ENCODE results near the gene AMOT. TPM values are rescaled to one million over a fixed set of nuclear protein-coding genes. Genes with fewer than 3 reads are reported as not detected.

The AMOT gene
- total and polyA plus RNA-seq, 2 experiments from 2014 or later = 2.1 to 5.4 TPM

GRCh38 chrX:112841114-112841819 lies 636 bp upstream of the AMOT start:
- peaks cover 4% of the 10 kb centered on the region; the same call in 1 of the 2 replicates for H3K4me1 ChIP-seq (ENCODE audit: insufficient read depth)
- Mint-ChIP-seq H3K27ac (peak overlapping the region; percentile 94), H3K9me3 (peaks cover 4% of the 10 kb centered on the region), H3K4me1 (peaks cover 15% of the 10 kb centered on the region), H3K36me3 (ENCODE audit: low read depth) (no peaks in the 10 kb centered on the region), H3K4me3 (peak overlapping the region; percentile 94), H3K27me3 (ENCODE audit: insufficient read depth, low read depth, poor library complexity) (peaks cover 15% of the 10 kb centered on the region)
- peak overlapping the region; percentile 97 for H2AFZ ChIP-seq
- peak overlapping the region; percentile 80 for H3K4me2 ChIP-seq
- peak overlapping the region; percentile 76 for H3K4me3 ChIP-seq
- DNase-seq (ENCODE audit: low spot score) (peak; percentile 86), ATAC-seq (peak; percentile 86)
- H3K27me3 ChIP-seq (ENCODE audit: insufficient read depth) = peaks cover 28% of the 10 kb centered on the region
- H3K79me2 ChIP-seq (replicated peaks; ENCODE audit: insufficient read depth) = no peaks in the 10 kb centered on the region
- H3F3A ChIP-seq (replicated peaks; ENCODE audit: low read depth) = no peaks in the 10 kb centered on the region
- no peak overlapping the region for H3K27ac ChIP-seq (ENCODE audit: low read depth)
- no peaks in the 10 kb centered on the region for H3K9me2 ChIP-seq (ENCODE audit: insufficient read depth)
- no peaks in the 10 kb centered on the region for H3K36me3 ChIP-seq (ENCODE audit: insufficient read depth)
- TF ChIP-seq CREB1 (CRISPR knock-in tag; IDR thresholded peaks at IDR 0.05; ENCODE audit: low read depth) = no peak
- 0 out of 2 replicates have a peak, but pooled peaks have one; percentile 2 for TF ChIP-seq POLR2AphosphoS5 (IDR thresholded peaks at IDR 0.05; ENCODE audit: low read depth)
- TF ChIP-seq REST (IDR thresholded peaks at IDR 0.05; ENCODE audit: unreplicated experiment) = no peak
- no peak for TF ChIP-seq EZH2phosphoT487 (IDR thresholded peaks at IDR 0.05; ENCODE audit: unreplicated experiment)
- no peak for TF ChIP-seq ETS1 (IDR thresholded peaks at IDR 0.05)
- TF ChIP-seq STAT1 (IDR thresholded peaks at IDR 0.05; ENCODE audit: unreplicated experiment) = no peak
- TF ChIP-seq CTCF (conservative IDR thresholded peaks at IDR 0.05; ENCODE audit: low read depth in 2 of 2) = no peak
- TF ChIP-seq JUNB (IDR thresholded peaks at IDR 0.05; ENCODE audit: unreplicated experiment) = no peak
- TF ChIP-seq ZNF114 (CRISPR knock-in tag; IDR thresholded peaks at IDR 0.05) = no peak
- H4K20me1 ChIP-seq (replicated peaks; ENCODE audit: insufficient read depth) = no peaks in the 10 kb centered on the region

All from GM23338 (cell line).